IPS DF 19.7 (cell line): Measurements from ENCODE around the gene PNPLA7.
"Not testable (repeated sequence)": the region's sequence is repeated elsewhere in the genome, so short reads cannot be mapped to it uniquely, and the experiment has no call there.

Experiments
- DNase-seq: peaks from one replicate; pipeline ENCODE4 v3.0.0-alpha.2; 2013; ENCODE audit warnings: low read depth, low spot score

PNPLA7 gene

GRCh38 chr9:137543237-137543963 is 6.8 kb downstream of the PNPLA7 start:
- DNase-seq = no peak

GRCh38 chr9:137542486-137542885 is 7.7 kb downstream of the PNPLA7 start:
- DNase-seq = no peak

- no peak for DNase-seq
These were observed 9.7 kb downstream of the PNPLA7 start for GRCh38 chr9:137540536-137540935.

- DNase-seq = no peak
These were observed 12.1 kb downstream of the PNPLA7 start for GRCh38 chr9:137538058-137538457.

- DNase-seq = not testable (repeated sequence)
These were observed 13.5 kb downstream of the PNPLA7 start for GRCh38 chr9:137536594-137537131.

GRCh38 chr9:137535120-137535428 is 15.1 kb downstream of the PNPLA7 start:
- no peak for DNase-seq

- DNase-seq = peak; percentile 40
These were observed 15.7 kb downstream of the PNPLA7 start for GRCh38 chr9:137534256-137535119.

- DNase-seq = not testable (repeated sequence)
These were observed 17.2 kb downstream of the PNPLA7 start for GRCh38 chr9:137532891-137533468.

- no peak for DNase-seq
These were observed 19.0 kb downstream of the PNPLA7 start for GRCh38 chr9:137531099-137531765.

- no peak for DNase-seq
These were observed 19.9 kb downstream of the PNPLA7 start for GRCh38 chr9:137530331-137530730.

- DNase-seq = no peak
These were observed 25.3 kb downstream of the PNPLA7 start for GRCh38 chr9:137524981-137525317.

- no peak for DNase-seq
These were observed 25.8 kb downstream of the PNPLA7 start for GRCh38 chr9:137524161-137524980.

GRCh38 chr9:137522746-137523455 is 27.3 kb downstream of the PNPLA7 start:
- DNase-seq = no peak

- no peak for DNase-seq
These were observed 28.7 kb downstream of the PNPLA7 start for GRCh38 chr9:137521405-137521985.

GRCh38 chr9:137520614-137521404 is 29.4 kb downstream of the PNPLA7 start:
- DNase-seq = no peak

GRCh38 chr9:137519553-137519952 is 30.6 kb downstream of the PNPLA7 start:
- no peak for DNase-seq

GRCh38 chr9:137518661-137519459 is 31.3 kb downstream of the PNPLA7 start:
- DNase-seq = not testable (repeated sequence)

- DNase-seq = no peak
These were observed 33.9 kb downstream of the PNPLA7 start for GRCh38 chr9:137516144-137516917.
